ENCODE data around the gene VAPB. TPM values are rescaled to one million over a fixed set of nuclear protein-coding genes. Genes with fewer than 3 reads are reported as not detected.

The VAPB gene
- total RNA-seq, 1 donor from 2014 or later, result 26.2 TPM

DNA sequence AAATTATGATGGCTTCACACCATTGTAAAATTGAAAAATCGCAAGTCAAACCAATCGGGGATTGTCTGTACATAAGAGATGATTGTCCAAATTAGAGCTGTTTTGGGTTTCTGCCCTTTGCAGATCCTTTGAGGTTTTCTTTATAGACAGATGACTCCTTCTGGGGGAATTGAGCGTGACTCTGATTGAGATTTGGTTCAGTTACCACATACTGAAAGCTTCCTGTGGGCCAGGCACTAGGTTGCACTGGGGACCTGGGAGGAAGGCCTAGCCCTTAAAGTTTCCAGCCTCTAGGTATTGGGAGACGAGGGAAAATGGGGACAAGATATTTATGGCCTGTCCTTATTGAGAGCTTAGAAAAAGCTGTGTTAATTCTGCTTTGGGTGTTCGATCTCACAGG lies 9.2 kb downstream of the VAPB start:
- CTCF ChIA-PET, result interaction anchor here (1.4 kb wide), 1 partner anchor 10 kb away, joined by 3 read pairs; the partner anchor contains the start of gene VAPB
- Mint-ChIP-seq H3K36me3 (ENCODE audit: low read depth) (peaks cover 17% of the 10 kb centered on the region), H3K9me3 (no peaks in the 10 kb centered on the region), H3K27me3 (no peaks in the 10 kb centered on the region), H3K4me3 (no peak overlapping the region), H3K4me1 (peaks cover 55% of the 10 kb centered on the region), H3K27ac (no peak overlapping the region)
- DNase-seq (no peak), ATAC-seq (ENCODE audit: low read depth) (no peak)
- TF ChIP-seq, protein P1, sequence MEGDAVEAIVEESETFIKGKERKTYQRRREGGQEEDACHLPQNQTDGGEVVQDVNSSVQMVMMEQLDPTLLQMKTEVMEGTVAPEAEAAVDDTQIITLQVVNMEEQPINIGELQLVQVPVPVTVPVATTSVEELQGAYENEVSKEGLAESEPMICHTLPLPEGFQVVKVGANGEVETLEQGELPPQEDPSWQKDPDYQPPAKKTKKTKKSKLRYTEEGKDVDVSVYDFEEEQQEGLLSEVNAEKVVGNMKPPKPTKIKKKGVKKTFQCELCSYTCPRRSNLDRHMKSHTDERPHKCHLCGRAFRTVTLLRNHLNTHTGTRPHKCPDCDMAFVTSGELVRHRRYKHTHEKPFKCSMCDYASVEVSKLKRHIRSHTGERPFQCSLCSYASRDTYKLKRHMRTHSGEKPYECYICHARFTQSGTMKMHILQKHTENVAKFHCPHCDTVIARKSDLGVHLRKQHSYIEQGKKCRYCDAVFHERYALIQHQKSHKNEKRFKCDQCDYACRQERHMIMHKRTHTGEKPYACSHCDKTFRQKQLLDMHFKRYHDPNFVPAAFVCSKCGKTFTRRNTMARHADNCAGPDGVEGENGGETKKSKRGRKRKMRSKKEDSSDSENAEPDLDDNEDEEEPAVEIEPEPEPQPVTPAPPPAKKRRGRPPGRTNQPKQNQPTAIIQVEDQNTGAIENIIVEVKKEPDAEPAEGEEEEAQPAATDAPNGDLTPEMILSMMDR (IDR thresholded peaks at IDR 0.05), result no peak
- intact Hi-C loops (cut with micrococcal nuclease), result no loop called here
- POLR2A ChIA-PET, result no interaction called here

DNA sequence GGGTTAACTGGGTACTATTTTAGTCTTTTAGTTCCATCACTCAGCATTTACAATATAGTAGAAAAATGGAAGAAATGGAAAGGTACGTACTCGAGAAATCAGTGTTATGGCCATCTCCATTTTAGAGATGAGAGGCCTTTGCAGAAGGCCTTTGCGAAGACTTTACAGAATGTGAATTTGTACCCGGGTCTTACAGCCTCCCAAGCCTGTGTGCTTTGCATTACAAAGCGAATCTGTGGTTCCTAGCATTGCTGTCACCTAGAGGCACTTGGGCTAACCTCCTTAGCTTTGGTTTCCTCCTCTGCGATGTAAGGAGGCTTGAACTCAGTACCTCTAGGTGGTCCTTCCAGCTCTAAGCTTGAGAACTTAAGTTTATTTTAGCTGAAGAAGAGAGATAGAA lies 10.9 kb downstream of the VAPB start:
- ATAC-seq (ENCODE audit: low read depth), result no peak
- ChIA-PET CTCF (no interaction called here), POLR2A (interaction anchor here (1.1 kb wide), 1 partner anchor 11 kb away, joined by 5 read pairs; the partner anchor contains the start of gene VAPB)
- DNase-seq, result no peak
- intact Hi-C loops (cut with micrococcal nuclease), result no loop called here
- H3K27me3 Mint-ChIP-seq, result no peaks in the 10 kb centered on the region
- H3K4me1 Mint-ChIP-seq, result peaks cover 44% of the 10 kb centered on the region
- TF ChIP-seq, protein P1 (IDR thresholded peaks at IDR 0.05), result no peak
- no peak overlapping the region for H3K27ac Mint-ChIP-seq
- peaks cover 7% of the 10 kb centered on the region for H3K36me3 Mint-ChIP-seq (ENCODE audit: low read depth)
- no peak overlapping the region for H3K4me3 Mint-ChIP-seq
- no peaks in the 10 kb centered on the region for H3K9me3 Mint-ChIP-seq

- Mint-ChIP-seq H3K36me3 (ENCODE audit: low read depth) (peaks cover 7% of the 10 kb centered on the region), H3K4me3 (no peak overlapping the region)
- TF ChIP-seq, protein P1 (IDR thresholded peaks at IDR 0.05), result no peak
Measured at GRCh38 chr20:58401162-58401561, 12.1 kb downstream of the VAPB start.

DNA sequence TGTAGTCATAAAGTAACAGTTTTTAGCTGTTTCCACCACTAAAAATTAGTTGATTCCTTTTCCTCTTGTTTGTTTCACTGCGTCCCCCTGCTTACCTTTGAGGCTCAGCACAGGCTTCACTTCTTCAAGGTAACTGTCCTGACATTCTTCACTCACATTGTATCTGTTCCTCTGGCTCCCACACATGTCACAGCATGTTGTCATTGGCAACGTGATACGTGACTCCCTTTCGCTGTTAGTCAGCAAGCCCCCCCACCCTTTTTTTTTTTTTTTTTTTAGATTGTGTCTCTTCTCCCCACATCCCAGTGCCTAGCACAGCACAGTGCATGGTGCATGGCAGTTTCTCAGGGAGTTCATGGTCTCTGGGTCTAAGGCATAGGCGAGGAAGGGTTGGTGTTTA lies 13.3 kb downstream of the VAPB start:
- POLR2A ChIA-PET, result interaction anchor here (1.6 kb wide), 1 partner anchor 14 kb away, joined by 8 read pairs; the partner anchor contains the start of gene VAPB
- no peak overlapping the region for H3K4me3 Mint-ChIP-seq
- peaks cover 40% of the 10 kb centered on the region for H3K4me1 Mint-ChIP-seq
- peaks cover 7% of the 10 kb centered on the region for H3K36me3 Mint-ChIP-seq (ENCODE audit: low read depth)
- H3K27me3 Mint-ChIP-seq, result no peaks in the 10 kb centered on the region
- TF ChIP-seq, protein P1 (IDR thresholded peaks at IDR 0.05), result no peak
- H3K9me3 Mint-ChIP-seq, result no peaks in the 10 kb centered on the region
- no peak overlapping the region for H3K27ac Mint-ChIP-seq
- DNase-seq (no peak), ATAC-seq (ENCODE audit: low read depth) (peak; percentile 30)
- CTCF ChIA-PET, result no interaction called here
- intact Hi-C loops (cut with micrococcal nuclease), result loop anchor here (2.0 kb wide), 1 partner anchor 14 kb away; the partner anchor contains the start of gene VAPB

More at GRCh38 chr20:58401162-58401561, 12.1 kb downstream of the VAPB start:
- intact Hi-C loops (cut with micrococcal nuclease), result no loop called here
- Mint-ChIP-seq H3K27ac (no peak overlapping the region), H3K9me3 (no peaks in the 10 kb centered on the region), H3K4me1 (peaks cover 38% of the 10 kb centered on the region), H3K27me3 (no peaks in the 10 kb centered on the region)
- no peak for ATAC-seq (ENCODE audit: low read depth)
- no peak for DNase-seq
- ChIA-PET POLR2A (no interaction called here), CTCF (no interaction called here)

DNA sequence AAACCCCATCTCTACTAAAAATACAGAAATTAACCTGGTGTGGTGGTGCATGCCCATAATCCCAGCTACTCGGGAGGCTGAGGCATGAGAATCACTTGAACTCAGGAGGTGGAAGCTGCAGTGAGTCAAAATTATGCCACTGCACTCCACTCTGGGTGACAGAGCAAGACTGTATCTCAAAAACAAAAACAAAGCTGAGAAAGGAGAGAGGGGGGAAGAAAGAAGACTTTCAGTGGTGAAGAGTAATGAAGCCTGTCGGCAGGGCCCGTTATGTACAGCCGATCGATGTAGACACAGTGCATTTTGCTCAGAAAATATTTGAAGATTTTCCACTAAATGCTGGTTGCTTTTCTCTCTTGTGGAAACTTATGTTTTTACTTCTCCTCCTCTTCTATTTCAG lies 13.8 kb downstream of the VAPB start:
- CTCF ChIA-PET, result no interaction called here

More for the DNA sequence above, 13.8 kb downstream of the VAPB start:
- ATAC-seq (ENCODE audit: low read depth), result peak; percentile 69
- no peak for DNase-seq
- no peaks in the 10 kb centered on the region for H3K27me3 Mint-ChIP-seq
- no peak overlapping the region for H3K4me3 Mint-ChIP-seq
- POLR2A ChIA-PET, result interaction anchor here (1.6 kb wide), 1 partner anchor 14 kb away, joined by 8 read pairs; the partner anchor contains the start of gene VAPB
- intact Hi-C loops (cut with micrococcal nuclease), result loop anchor here (2.0 kb wide), 1 partner anchor 14 kb away; the partner anchor contains the start of gene VAPB
- no peak overlapping the region for H3K27ac Mint-ChIP-seq
- peaks cover 39% of the 10 kb centered on the region for H3K4me1 Mint-ChIP-seq
- peaks cover 5% of the 10 kb centered on the region for H3K36me3 Mint-ChIP-seq (ENCODE audit: low read depth)
- no peaks in the 10 kb centered on the region for H3K9me3 Mint-ChIP-seq
- TF ChIP-seq, protein P1 (IDR thresholded peaks at IDR 0.05), result no peak
